HG03066 (cell line): ENCODE data around the gene FBXL14.
A peak's percentile ranks its signal among the peaks of the same experiment; 100 is the strongest.

Experiments used
- ATAC-seq: cut with Tn5 transposase; IDR thresholded peaks from one replicate; pipeline ENCODE4 v1.9.1; 2021; ENCODE audit warnings: low read depth; ENCODE audit not compliant: unreplicated experiment

Gene FBXL14

DNA sequence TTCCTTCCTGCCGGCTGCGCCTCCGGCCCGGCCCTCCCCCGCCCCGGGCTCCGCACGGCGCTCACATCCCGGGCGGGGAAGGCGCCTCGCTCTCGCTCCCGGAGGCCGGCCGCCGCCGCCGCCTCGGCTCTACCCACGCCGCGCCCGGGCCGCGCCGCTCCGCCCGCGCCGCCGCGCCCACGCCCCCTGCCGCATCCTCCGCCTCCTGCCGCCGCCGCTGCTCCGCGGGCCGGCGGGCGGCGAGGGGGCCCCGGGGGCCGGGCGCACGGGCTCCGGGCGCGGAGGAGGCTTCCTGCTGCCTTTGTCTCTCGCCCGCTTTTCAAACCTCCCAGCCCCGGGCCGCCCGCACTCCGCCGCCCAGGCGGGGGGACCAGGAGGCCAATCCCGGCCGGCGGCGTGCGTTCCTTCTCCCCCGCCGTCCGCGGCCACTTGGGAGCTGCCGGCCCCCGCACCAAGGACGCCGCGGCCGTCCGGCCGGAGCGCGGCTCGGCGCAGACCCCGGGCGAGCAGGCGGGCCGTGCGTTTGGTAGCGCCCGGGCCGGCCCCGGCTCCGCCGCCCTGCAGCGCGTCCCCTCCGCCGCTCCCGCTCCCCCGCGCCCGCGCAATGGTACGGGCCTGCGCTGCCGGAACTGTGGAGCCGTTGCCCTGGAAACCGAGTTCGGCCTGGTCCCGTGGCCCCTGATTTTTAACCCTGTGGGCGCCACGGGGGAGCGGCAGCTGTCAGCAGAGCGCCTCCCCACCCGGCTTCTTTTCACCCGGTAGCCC lies at the start of gene FBXL14:
FBXL14 (minus strand) TSS at position 321 of the 765 bp plus-strand sequence. CDS start 515 bp downstream, outside the sequence.
- peak; percentile 53 for ATAC-seq

GRCh38 chr12:1643905-1644533 lies 49.6 kb upstream of the FBXL14 start:
- no peak for ATAC-seq

- ATAC-seq = no peak
Measured at GRCh38 chr12:1643043-1643442, 48.7 kb upstream of the FBXL14 start.

- no peak for ATAC-seq
Measured at GRCh38 chr12:1642513-1642912, 48.1 kb upstream of the FBXL14 start.

DNA sequence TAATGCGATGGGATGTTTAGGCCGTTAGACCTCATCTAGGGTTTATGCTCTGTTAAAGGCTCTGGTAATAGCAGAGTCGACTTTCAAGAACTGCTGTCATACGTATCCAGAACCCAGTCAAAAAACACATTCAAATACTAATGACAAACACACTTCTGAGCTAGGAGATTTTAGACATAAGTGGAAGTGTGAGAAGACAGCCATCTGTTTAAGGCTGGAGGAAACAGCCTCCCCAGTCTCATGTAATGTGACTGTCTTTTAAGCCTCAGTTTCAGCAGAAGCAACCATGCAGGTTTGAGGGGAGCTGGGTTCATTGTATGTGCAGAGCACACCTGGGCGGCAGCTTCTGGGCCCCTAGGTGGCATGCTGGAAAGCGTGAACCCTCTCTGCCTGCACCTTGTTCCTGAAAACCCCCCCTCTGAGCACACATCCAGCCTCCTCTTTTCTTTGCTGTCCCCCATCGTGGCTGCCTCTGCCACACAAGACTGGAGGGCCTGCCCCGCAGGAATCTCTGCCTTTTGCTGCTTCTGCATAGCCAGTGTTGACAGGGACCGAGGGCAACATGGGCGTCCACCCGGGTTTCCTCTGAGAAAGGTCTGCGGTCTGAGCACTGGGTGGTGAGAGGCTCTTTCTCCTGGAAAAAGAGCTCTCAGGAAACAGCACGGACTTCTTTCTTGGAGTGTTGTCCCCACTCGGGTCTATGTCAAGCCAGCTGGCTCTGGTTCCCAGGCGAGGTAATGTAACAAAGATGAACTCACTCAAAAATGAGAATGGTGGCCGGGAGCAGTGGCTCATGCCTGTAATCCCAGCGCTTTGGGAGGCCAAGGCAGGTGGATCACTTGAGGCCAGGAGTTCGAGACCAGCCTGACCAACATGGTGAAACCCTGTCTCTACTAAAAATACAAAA lies 46.2 kb upstream of the FBXL14 start:
- no peak for ATAC-seq

DNA sequence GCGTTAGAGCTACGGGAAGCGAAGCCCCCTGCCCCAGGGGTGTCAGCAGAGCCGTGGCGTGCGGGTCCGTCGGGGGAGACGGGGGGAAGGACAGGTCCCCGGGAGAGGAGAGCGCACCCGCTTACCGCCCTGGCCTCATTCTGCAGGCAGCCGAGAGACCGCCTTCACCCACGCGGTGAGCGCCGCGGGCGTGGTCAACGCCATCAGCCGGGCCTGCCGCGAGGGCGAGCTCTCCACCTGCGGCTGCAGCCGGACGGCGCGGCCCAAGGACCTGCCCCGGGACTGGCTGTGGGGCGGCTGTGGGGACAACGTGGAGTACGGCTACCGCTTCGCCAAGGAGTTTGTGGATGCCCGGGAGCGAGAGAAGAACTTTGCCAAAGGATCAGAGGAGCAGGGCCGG lies 45.2 kb upstream of the FBXL14 start:
- no peak for ATAC-seq

GRCh38 chr12:1638203-1638602 lies 43.8 kb upstream of the FBXL14 start:
- no peak for ATAC-seq

GRCh38 chr12:1635301-1636095 lies 41.1 kb upstream of the FBXL14 start:
- no peak for ATAC-seq

GRCh38 chr12:1634590-1635191 lies 40.3 kb upstream of the FBXL14 start:
- ATAC-seq = no peak

GRCh38 chr12:1634149-1634548 lies 39.8 kb upstream of the FBXL14 start:
- ATAC-seq = no peak

- no peak for ATAC-seq
Measured at GRCh38 chr12:1633459-1633858, 39.1 kb upstream of the FBXL14 start.

- no peak for ATAC-seq
Measured at GRCh38 chr12:1632702-1633101, 38.3 kb upstream of the FBXL14 start.

DNA sequence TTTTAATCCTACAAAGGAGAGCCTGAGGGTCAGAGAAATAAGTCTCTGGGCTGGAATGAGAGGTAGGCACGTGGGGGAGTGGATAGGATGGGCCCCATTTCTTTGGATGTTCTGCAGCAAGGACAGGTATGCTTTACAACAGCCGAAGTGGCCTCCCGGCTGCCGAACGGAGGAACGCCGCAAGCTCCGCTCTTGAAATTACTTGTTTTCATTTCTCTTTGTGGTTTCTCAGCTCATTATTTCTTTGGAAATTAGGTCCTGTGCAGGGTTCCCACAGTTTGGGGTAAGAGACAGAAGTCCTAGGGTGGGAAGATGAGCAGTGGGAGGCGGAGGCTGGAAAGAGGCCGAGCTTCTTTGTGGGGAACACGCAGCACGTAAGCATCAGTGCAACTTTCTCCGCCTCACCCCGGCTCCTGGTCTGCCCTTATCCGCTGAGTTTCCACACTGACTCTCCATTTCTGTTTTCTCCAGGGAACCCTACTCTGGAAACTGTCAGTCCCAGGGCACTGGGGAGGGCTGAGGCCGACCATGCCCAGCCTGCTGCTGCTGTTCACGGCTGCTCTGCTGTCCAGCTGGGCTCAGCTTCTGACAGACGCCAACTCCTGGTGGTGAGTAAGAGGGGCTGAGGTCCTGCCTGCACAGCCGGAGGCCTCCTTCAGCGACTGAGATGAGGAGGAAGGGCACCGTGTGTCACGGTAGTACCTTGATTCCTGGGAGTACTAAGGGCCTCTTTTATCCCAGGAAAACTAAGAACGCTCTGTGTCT lies 36.6 kb upstream of the FBXL14 start:
- ATAC-seq = no peak

- ATAC-seq = no peak
Measured at GRCh38 chr12:1630133-1630826, 35.9 kb upstream of the FBXL14 start.

DNA sequence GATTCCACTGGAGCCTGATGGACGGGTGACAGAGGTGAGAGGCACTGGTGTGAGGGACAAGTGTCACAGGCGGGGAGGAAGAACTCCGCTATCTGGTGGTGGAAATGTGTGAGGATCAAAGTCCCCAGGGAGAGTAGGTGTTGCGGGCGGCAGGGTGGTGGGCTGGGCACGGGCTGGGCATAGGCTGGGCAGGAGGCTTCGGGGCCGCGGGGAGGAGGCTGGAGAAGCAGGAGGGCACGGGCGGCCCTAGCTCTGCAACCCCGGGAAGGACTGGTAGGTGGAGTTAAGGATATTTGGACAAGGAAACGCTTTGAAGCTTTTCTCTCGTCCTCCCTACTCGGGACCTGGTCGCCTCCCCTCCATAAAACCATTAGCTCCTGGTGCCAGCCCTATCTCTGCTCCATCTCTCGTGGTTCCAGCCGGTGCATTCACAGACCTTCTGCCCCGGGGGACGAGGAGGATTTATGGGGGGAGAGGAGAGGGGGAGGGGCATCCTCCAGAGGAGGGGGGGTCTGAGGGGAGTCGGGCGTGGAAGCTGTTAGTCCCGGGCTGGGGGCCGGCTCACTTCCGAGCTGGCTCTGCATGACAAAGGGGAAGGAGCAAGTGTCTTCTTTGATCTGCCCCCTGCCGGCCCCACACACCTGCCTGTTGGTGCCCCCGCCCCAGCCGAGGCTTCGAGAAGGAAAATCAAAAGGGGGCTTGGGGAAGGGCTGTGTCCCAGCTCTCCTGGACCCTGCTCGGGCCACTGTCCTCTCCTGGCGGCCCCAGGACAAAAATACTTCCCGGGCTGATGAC lies 35.2 kb upstream of the FBXL14 start:
- no peak for ATAC-seq

DNA sequence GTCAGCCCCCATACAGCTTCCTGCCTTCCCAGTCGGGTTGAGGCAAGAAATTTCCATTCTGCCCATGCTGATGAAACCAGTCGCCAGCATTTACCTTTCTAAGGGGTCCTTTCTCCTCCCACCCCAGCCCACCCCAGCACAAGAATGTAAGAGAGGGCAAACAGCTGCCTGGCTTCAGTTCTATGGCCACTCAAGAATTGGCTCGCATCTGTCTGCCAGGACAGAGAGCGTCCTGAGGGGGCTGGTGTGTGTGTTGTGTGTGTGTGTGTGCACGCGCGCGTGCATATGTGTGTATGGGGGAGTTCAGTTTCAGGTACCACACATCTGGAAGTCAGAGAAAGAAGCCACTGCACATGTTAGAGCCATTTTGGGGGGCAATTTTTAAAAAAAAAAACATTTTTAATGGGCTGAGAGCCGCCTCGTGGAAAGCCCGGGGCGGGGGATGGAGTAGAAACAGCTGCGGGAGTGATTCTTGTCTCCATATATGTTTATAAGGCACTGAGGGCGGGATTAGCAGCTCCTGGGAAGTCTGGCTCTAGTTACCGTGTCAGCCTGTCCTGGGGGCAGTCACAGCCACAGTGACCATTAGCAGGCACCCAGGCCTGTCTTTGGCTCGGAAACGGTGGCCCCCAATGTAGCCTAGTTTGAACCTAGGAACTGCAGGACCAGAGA lies 34.4 kb upstream of the FBXL14 start, which contains the start of gene WNT5B:
WNT5B (plus strand) TSS at position 566 of the 672 bp plus-strand sequence. CDS start 2,124 bp downstream, outside the sequence.
- no peak for ATAC-seq

DNA sequence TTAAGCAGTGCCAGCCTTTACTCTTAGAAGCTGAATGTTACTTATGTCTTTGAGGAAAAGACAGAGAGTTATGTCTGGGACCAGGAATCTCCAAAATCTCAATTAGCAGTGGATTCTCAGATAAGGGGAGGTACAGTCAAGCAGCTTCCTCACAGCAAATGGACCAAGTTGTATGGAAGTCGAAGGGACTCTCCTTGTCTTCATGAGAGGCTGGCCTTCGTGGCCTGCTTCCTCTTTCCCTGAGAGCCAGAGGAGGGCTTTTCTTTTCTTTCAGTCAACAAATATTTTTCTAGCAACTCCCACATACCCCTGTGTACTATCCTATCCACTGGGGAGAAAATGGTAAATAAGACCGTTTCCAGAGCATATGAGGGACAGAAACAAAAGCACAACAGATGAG lies 28.0 kb upstream of the FBXL14 start:
- ATAC-seq = no peak
